ENCODE data around the gene SPSB1.

DNA sequence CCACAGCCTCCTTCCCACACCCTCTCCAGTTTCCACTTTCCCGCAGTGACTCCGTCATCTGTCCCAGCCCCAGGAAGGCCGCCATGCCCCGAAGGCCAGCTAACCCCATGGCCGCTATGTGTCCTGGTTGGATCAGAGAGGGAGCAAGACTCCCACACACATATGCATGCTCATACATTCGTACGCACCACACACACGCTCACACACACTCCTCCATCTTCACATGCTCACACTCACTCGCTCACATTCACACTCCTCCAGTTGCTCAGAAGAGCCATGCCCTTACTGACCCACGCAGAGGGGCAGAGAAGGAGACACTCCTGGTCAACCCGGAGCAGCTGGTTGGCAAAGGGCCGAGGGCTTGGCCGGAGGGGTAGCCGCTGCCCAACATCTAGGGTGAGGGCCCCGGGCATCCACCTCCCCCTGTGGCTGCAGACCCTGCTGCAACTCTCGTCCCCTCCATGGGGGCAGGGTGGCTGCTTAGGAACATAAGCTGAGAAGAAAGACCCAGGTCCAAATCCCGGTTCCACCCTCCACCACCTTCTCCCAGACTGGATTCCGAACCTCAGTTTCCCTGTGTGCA lies 124.3 kb downstream of the SPSB1 start:
- TF ChIP-seq RAD21 (IDR thresholded peaks at IDR 0.05; ENCODE audit: low read depth) = no peak
- no peak for TF ChIP-seq EP300 (IDR thresholded peaks at IDR 0.05; ENCODE audit: borderline replicate concordance)
- no peak for TF ChIP-seq YY1 (IDR thresholded peaks at IDR 0.05; ENCODE audit: low read depth)
- TF ChIP-seq, protein P1, sequence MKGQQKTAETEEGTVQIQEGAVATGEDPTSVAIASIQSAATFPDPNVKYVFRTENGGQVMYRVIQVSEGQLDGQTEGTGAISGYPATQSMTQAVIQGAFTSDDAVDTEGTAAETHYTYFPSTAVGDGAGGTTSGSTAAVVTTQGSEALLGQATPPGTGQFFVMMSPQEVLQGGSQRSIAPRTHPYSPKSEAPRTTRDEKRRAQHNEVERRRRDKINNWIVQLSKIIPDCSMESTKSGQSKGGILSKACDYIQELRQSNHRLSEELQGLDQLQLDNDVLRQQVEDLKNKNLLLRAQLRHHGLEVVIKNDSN (IDR thresholded peaks at IDR 0.05) = no peak
- TF ChIP-seq EGR1 (IDR thresholded peaks at IDR 0.05) = no peak
- TF ChIP-seq, protein P2, sequence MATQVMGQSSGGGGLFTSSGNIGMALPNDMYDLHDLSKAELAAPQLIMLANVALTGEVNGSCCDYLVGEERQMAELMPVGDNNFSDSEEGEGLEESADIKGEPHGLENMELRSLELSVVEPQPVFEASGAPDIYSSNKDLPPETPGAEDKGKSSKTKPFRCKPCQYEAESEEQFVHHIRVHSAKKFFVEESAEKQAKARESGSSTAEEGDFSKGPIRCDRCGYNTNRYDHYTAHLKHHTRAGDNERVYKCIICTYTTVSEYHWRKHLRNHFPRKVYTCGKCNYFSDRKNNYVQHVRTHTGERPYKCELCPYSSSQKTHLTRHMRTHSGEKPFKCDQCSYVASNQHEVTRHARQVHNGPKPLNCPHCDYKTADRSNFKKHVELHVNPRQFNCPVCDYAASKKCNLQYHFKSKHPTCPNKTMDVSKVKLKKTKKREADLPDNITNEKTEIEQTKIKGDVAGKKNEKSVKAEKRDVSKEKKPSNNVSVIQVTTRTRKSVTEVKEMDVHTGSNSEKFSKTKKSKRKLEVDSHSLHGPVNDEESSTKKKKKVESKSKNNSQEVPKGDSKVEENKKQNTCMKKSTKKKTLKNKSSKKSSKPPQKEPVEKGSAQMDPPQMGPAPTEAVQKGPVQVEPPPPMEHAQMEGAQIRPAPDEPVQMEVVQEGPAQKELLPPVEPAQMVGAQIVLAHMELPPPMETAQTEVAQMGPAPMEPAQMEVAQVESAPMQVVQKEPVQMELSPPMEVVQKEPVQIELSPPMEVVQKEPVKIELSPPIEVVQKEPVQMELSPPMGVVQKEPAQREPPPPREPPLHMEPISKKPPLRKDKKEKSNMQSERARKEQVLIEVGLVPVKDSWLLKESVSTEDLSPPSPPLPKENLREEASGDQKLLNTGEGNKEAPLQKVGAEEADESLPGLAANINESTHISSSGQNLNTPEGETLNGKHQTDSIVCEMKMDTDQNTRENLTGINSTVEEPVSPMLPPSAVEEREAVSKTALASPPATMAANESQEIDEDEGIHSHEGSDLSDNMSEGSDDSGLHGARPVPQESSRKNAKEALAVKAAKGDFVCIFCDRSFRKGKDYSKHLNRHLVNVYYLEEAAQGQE (IDR thresholded peaks at IDR 0.05; ENCODE audit: low read depth) = no peak
- no peak for TF ChIP-seq TAF1 (IDR thresholded peaks at IDR 0.05; ENCODE audit: low read depth)
- TF ChIP-seq FOXM1 (IDR thresholded peaks at IDR 0.05; ENCODE audit: borderline replicate concordance, low read depth) = no peak
